GM19324 (cell line): ENCODE data around the gene GUK1.

Experiments used
- ATAC-seq: cut with Tn5 transposase; IDR thresholded peaks from one replicate; pipeline ENCODE4 v1.9.1; 2021; ENCODE audit warnings: mild to moderate bottlenecking, moderate library complexity; ENCODE audit not compliant: unreplicated experiment, low FRiP score

Gene GUK1

DNA sequence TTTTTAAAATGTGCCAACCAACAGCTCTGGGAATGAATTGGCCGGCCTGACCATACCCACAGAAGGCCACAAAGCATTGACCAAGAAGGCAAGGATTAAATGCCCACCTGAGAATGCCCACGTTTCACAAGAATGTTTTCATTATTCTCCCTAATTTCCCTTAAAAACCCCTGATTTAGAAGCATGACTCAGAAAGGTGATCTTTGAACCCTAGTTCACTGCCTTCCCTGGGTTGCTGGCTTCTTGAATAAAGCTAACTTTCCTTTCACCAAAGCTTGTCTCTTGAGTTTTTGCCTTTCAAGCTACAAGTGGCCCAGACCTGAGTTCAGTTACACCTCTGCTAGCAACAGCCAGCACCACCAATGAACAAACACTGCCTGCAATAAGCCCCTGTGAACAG lies 16.6 kb upstream of the GUK1 start:
- ATAC-seq: no peak

DNA sequence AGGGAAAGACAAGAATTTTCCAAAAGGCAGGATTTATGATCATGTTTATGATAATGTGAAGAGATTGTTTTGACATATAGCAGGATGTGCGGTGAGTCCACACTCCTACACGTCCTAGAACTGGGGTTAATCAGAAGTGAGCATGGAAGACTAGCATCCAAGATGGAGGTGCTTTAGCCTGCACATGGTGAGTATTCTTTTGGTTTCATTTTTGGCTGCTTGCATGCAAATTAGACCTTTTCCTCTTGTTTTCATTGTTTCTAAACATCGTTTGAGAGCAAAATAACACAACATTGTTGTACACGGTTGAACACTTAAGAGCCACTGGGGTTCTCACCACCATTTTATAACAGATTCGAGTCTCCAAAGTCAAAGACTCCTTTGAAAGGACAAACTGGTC lies 14.9 kb upstream of the GUK1 start:
- no peak for ATAC-seq

DNA sequence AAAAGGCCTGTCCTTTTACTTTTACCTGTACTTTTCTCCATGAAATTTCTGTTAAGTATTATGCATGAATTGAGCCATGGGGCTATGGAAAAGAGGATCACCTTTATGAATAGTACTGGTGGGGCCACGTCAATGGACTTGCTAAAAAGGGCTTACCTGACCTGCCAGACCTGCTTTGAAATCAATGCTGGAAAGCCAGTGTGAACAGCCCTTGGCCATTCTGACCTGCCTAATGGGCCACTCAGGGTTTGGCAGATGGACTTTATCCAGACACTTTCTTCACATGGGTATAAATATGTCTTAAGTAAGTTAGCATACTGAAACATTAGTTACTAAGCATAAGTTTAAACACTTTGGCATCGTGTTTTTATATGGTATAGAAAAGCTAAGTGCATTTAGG lies 8.3 kb upstream of the GUK1 start:
- ATAC-seq: no peak

DNA sequence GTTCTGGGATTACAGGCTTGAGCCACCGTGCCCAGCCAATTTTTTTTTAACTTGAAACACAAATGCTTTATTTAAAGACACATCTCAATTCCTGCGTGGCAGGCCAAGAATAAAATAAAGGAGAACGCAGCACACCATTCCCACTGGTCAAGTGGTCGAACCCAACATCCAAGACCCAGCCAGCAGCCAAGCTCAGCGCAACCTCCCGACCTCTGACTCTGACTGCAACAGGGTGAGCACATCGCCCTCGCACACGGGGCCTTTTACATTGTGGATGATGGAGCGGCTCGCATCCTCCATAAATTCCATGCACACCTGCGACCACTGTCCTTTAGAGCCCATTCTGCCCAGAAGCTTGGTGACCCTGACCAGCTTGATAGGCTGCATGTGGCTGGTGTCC lies 5.5 kb upstream of the GUK1 start:
- no peak for ATAC-seq

DNA sequence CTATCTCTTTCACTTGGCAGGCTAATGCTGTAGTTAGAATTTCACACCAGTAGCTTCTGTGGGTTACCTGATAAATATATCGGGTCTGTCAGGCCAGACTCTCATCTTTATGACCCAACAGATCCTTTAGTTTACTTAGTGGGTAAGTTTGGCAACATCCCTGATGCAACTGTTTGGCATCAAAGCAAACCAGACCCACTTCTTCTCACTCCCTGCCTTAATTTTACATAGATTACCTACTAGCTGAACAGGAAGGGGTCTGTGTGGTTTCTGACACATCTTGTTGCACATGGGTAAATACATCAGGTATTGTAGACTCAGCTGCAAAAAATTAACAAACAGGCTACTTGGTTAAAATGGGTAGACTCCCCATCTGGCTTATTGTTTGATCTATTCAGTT lies 3.2 kb upstream of the GUK1 start:
- ATAC-seq: no peak

DNA sequence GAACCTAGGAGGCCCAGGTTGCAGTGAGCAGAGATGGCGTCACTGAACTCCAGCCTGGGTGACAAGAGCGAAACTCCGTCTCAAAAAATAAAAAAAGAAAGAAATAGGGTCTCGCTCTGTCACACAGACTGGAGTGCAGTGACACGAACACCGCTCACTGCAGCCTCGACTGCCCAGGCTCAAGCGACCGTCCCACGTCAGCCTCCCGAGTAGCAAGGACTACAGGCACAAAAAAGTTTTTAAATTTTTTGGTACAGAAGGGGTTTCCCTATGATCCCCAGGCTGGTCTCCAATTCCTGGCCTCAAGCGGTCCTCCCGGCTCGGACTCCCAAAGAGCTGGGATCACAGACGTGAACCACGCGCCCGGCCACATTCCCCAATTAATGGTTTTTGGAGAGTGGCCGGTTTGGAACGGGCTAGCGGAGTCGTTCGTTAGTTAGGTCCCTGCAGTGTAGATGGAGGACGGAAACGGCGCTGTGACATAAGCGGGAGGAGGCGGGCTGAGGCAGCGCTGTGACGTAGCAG lies 611 bp upstream of the GUK1 start:
- no peak for ATAC-seq

DNA sequence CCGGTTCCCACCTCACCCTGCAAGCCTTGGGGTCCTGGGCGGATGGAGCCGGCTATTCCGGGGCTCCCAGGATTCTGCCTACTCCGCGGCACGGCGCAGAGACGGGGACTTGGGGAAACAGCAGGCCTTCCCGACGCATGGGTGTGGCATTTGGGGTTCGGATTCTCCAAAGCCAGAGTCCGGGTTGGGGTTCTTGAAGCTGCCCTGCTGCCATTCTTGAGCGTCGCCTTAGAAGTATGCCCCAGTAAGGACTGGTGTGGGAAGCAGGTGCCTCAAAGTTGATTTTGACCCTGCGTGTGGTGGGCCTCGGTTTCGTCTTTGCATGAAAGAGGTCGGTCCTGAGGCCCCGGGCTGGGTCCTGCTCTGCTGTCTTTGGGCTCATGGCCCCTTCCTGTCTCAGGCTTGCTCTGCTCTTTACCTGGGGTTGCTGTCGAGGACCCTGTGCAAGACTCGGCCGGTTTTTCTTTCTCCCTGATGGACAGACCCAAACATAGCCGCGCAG lies 696 bp downstream of the GUK1 start:
- ATAC-seq: no peak

DNA sequence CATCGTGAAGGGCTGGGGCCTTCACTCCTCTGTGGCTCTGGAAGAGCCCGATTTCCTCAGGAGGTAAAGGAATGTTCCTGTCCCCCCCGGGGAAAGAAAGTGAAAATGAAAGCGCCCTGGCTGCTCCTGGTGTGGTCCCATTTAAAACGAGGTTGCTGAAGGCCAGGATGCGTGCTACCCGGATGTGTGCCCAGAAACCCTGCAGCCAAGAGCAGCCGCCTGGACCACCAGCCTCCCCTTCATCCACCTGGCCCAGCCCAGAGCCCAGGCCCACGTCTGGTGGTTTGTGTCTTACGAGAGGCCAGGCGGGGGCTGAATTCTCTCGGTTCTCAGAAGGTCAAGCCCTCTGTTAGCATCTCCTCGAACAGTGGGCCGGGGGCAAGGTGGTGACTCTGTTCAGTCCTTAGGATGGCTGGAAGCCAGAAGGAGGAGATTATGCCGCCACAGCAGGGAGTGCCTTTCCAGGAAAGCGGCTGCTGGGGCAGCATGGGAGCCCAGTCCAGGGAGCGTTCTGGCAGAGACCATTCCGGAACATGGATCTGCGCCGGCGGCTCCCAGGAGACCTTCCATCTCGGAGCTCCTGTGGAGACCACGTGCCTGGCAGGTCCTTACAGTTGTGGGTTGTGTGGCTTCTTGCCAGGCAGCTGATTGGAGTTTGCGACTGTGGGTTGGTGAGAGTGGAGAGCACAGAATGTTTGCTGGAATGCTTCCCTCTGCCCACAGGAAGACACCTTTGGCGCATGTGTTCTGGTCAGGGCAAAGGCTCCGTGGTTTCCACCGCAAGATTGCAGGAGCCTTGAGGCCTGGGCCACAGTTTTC lies 1.4 kb downstream of the GUK1 start:
- no peak for ATAC-seq

DNA sequence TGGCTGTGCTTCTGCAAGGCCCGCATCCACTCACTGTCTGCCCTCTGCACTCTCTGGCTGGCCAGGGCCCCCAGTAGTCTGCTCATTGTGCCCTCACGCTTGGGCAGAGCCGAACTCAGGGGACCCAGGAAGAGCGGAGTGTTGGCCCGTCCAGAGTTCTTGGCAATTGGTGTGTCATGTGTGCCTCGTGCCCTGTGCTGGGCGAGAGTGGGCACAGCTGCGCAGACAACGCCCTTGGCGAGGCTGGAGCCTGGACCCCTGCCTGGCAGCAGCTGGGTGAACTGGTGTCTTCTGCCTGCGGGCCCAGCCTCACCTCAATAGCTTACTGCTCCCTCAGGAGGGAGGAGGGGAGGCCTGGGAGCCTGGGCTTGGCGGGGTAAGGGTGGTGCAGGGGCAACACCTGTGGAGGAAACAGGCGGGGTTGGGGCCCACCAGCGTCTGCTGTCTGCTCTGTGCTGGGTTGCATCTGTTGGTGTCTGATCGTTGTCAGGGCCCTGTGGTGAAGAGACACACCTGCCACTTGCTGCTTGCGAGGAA lies 2.1 kb downstream of the GUK1 start:
- ATAC-seq: no peak

DNA sequence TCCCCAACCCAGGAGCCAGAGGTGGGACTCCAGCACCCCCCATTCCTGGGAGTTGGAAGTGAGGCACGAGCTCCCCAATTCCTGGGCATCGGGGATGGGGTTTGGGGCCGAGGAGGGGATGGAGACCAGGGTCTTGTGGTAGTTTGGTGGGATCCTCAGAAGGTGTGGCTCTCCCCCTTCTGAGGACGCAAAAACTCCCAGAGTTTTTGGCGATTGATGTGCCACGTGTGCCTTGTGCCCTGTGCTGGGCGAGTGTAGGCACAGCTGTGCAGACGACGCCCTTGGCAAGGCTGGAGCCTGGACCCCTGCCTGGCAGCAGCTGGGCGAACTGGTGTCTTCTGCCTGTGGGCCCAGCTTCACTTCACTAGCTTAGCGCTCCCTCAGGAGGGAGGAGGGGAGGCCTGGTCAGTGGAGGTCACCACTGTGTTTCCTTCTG lies 2.6 kb downstream of the GUK1 start:
- no peak for ATAC-seq

DNA sequence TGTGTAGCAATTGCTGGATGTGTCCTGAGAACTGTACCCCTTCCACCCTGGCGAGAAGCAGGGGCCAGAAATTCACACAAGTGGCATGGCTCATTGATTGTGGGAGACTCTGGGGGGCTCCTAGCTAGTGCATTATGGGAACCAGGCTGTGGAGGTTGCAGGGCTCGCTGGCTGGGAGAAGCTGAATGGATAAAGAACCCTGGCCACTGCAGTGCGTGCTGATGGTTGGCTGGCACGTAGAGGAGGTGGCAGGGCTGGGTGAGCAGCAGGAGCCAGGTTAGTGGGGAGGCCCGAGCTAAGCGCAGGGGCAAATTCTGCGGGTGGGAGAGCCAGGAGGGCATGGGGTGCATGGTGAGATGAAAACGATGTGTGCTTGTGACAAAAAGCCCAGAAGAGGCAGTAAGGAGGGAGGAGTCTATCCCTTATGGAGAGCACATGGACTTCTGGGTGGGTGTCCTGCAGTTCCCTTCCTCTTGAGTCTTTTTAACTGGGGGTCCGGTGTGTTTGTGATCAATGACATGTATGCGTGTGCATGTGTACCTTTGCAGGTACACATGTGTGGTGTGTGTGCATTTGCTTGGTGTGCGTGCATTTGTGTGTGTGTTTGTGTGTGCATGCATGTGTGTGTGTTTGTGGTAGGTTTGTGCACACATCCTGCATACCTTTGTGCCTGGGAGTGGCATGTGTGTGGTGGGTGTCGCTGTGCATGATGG lies 3.6 kb downstream of the GUK1 start:
- no peak for ATAC-seq

DNA sequence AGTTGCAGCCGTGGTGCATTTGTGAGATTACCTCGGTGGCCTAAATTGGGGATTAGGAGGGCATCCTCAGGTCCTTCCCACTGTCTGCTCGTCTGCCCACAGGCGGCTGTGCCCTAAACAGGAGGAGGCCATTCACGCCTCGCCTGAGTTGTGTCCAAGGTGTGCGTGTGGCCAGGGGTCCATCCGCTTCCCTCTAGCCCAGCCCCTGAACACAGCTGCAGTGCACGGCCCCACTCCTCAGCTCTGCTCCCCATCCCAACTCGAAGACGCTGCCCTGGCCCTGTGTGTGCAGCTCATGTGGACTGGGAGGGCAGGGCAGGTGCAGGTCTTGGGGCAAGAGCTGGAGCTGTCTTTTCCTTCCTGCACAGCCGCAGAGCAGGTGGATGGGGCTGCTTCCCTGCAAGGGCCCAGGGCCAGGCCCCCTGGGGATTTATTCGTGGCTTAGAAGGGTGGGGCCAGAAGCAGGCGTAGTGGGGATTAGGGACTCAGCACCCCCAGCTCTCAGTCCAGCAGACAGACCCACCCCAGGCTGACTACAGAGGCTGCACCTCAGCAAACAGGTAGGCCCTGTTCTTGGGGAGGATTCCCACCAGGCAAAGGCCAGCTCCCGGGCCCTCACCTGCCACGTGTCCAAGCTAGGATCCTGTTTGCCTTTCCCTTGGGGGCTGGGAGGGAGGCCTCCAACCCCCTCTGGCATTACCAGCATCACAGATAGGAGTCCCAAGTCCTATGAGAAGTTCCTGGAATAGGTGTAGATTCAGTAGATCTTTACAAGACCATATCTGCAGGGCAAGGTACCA lies 4.3 kb downstream of the GUK1 start:
- no peak for ATAC-seq

DNA sequence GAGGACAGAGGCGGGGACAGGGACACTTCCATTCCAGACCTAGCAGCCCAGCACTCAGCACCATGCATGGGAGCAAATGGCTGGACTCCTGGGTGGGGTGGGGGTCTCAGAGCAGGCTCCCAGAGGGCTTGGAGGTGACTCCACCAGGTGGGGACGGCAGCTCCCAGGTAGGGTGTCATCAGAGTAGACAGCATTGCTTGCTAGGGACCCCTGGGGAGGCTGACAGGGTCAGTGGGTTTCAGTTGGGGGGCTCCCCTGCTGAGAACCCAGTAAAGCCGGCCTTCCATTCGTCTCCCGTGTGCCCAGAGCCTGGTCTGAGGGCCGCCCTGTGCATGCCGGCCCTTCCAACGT lies 4.9 kb downstream of the GUK1 start:
- no peak for ATAC-seq

DNA sequence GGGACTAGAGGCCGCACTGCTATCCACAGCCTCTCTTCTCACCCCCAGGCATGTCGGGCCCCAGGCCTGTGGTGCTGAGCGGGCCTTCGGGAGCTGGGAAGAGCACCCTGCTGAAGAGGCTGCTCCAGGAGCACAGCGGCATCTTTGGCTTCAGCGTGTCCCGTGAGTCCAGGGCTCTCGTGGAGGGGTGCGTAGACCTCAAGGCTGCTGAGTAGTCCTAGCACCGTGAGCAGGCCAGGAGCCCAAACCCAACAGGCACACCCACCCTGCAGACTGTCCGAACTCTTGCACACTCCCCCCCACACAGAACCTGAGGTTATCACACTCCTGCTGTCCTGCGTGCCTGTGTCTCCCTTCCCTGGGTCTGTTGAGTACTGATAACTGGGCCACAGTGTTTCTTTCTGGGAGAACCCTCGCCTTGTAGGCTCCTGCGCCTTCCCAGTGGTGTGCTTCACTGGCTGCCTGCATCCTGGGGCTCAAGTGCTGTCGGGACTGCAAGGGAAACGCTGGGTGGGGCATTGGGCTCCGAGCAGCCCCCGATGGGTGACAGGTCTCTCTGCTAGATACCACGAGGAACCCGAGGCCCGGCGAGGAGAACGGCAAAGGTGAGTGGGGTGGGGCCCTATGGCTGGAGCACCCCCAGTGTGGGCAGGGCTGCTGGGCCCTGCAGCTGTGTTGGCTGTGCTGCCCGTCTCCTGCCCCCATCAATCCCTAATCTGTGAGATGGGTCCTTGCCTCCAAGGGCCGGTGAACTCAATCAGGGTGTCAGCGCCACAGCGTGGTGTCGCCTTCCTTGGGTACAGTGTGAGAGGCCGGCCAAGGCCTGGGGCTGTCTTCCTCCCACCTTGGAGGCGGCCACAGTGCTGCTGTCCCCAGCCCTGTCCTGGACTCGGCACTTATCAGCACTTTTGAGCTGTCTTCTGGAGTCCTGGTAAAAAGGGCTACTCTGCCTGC lies 5.7 kb downstream of the GUK1 start:
- no peak for ATAC-seq

DNA sequence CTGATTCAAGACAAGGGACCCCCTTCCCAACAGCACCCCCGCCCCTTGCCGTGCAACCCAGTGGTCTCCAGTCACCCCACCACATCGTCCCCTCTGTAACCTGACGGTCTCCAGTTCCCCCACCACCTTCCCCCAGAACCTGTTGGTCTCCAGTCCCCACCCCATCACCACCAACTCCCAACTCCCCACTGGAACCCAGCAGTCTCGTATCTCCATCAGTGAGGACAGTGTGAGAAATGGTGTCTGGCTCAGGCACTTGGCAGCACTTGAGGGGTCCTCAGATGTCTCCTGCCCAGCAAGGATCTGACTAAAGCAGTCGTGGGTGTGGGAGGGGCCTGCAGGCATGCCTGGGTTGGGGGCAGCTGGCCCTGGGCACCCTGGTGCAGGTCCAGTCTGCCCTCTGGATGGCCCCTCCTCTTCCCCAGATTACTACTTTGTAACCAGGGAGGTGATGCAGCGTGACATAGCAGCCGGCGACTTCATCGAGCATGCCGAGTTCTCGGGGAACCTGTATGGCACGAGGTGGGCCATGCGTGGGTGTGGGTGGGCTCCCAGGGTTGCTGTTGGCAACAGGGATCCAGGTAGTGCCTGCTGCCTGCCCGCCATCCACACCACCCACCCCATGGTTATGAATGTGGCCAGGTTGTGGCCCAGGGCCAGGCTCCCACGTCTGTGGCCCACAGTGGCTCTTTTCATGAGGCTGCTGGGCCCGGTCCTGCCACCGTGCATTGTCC lies 6.5 kb downstream of the GUK1 start:
- ATAC-seq: no peak

DNA sequence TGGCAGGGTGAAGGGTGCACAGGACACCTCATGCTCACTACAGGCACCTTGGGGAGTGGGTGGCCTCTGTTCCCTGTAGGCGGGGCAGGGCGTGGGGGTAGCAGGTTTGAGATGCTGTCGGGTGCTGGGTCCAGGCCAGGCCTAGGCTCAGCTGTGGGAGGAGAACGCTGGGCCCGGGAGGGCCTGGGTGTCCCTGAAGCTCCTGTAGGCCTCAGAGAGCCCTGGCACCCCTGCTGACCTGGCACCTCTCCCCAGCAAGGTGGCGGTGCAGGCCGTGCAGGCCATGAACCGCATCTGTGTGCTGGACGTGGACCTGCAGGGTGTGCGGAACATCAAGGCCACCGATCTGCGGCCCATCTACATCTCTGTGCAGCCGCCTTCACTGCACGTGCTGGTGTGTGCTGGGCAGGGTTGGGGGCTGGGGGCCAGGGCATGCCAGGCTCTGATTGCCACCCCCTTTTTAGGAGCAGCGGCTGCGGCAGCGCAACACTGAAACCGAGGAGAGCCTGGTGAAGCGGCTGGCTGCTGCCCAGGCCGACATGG lies 7.1 kb downstream of the GUK1 start:
- ATAC-seq: no peak

DNA sequence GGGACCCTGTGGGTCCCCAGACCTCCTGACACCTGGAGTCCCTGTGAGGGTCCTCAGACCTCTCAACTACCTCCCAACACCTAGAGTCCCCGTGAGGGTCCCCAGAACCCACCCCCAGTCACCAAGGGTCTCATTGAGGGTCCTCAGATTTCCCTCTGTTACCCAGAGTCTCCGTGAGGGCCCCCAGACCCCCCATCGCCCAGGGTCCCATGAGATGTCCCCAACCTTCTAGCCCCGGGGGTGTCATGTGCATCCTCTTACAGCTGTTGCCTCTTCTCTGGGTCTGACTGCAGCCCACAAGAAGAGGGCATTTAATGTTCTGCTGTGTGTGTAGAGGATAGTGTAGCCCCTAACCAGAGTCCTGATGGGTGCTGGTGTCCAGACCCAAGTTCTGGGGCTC lies 7.7 kb downstream of the GUK1 start:
- no peak for ATAC-seq

DNA sequence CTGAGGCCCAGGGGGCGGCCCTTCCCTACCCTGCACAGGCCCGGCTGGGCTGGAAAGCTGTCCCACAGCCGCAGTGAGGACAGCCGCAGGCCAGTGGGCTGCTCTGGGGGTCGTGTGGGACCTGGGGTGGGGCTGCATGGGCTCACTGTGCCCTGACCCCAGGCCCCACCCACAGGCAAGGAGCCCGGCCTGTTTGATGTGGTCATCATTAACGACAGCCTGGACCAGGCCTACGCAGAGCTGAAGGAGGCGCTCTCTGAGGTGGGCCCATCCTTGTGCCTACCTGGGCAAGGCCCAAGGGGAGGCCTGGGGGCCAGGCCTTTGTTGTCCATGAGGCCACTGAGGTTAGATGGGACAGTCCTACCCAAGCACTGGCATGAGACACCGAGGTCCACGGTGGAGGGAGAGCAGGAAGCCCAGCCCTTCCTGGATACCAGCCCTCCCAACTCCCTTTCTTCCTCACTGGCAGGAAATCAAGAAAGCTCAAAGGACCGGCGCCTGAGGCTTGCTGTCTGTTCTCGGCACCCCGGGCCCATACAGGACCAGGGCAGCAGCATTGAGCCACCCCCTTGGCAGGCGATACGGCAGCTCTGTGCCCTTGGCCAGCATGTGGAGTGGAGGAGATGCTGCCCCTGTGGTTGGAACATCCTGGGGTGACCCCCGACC lies 8.2 kb downstream of the GUK1 start:
- ATAC-seq: no peak
